Astrocyte (in vitro differentiated cells and primary cell): ENCODE measurements around the gene TMEM273. TPM values are rescaled to one million over a fixed set of nuclear protein-coding genes. Genes with fewer than 3 reads are reported as not detected.
A peak's percentile ranks its signal among the peaks of the same experiment; 100 is the strongest.

Experiments used
- DNase-seq: peaks from one replicate; pipeline ENCODE4 v3.0.0-alpha.2; 2010; ENCODE audit warnings: low read depth
- FAIRE-seq: peaks from 2 replicates; lab custom pipeline; 2011; peaks lifted over from hg19 to GRCh38; lab: Jason Lieb, UNC
- H2AFZ ChIP-seq: 2 replicates; pipeline ENCODE4 v1.6.0; 2012; ENCODE audit warnings: low read depth, low read length, inconsistent platforms
- H3K27ac ChIP-seq: 2 replicates; pipeline ENCODE4 v1.5.1; 2011; ENCODE audit warnings: low read depth, low read length, inconsistent platforms
- H3K27me3 ChIP-seq: 2 replicates; pipeline ENCODE4 v1.6.0; 2011; ENCODE audit warnings: low read length, inconsistent platforms; ENCODE audit not compliant: insufficient read depth
- H3K36me3 ChIP-seq: 2 replicates; pipeline ENCODE4 v1.5.1; 2011; ENCODE audit warnings: low read length, inconsistent platforms; ENCODE audit not compliant: insufficient read depth
- H3K4me1 ChIP-seq: 2 replicates; pipeline ENCODE4 v1.5.1; 2011; ENCODE audit warnings: low read length, inconsistent platforms; ENCODE audit not compliant: insufficient read depth
- H3K4me2 ChIP-seq: 2 replicates; pipeline ENCODE4 v1.6.0; 2012; ENCODE audit warnings: low read length, inconsistent platforms
- H3K4me3 ChIP-seq: 2 replicates; pipeline ENCODE4 v1.5.1; 2011; ENCODE audit warnings: low read depth, mild to moderate bottlenecking, low read length, inconsistent platforms; ENCODE audit not compliant: insufficient read depth
- H3K79me2 ChIP-seq: 2 replicates; pipeline ENCODE4 v1.6.0; 2012; ENCODE audit warnings: mild to moderate bottlenecking, low read length, inconsistent platforms; ENCODE audit not compliant: insufficient read depth
- H3K9ac ChIP-seq: 2 replicates; pipeline ENCODE4 v1.6.0; 2012; ENCODE audit warnings: mild to moderate bottlenecking, low read length, inconsistent platforms
- H3K9me3 ChIP-seq: 2 replicates; pipeline ENCODE4 v1.5.1; 2012; ENCODE audit warnings: low read depth, mild to moderate bottlenecking, low read length, inconsistent platforms; ENCODE audit not compliant: insufficient read depth
- H4K20me1 ChIP-seq: 2 replicates; pipeline ENCODE4 v1.6.0; 2012; ENCODE audit warnings: low read length, inconsistent platforms; ENCODE audit not compliant: insufficient read depth
- H3K27ac Mint-ChIP-seq: one replicate; pipeline ENCODE4 v1.8.0; 2021; ENCODE audit warnings: mild to moderate bottlenecking, mixed read lengths; ENCODE audit not compliant: unreplicated experiment
- H3K27me3 Mint-ChIP-seq: one replicate; pipeline ENCODE4 v1.8.0; 2021; ENCODE audit warnings: low read depth, mixed read lengths; ENCODE audit not compliant: unreplicated experiment
- H3K36me3 Mint-ChIP-seq: one replicate; pipeline ENCODE4 v1.8.0; 2021; ENCODE audit warnings: low read depth, mixed read lengths; ENCODE audit not compliant: unreplicated experiment
- H3K4me1 Mint-ChIP-seq: one replicate; pipeline ENCODE4 v1.8.0; 2021; ENCODE audit warnings: low read depth, mixed read lengths; ENCODE audit not compliant: unreplicated experiment
- H3K4me3 Mint-ChIP-seq: one replicate; pipeline ENCODE4 v1.8.0; 2021; ENCODE audit warnings: mild to moderate bottlenecking, moderate library complexity, mixed read lengths; ENCODE audit not compliant: unreplicated experiment
- H3K9me3 Mint-ChIP-seq: one replicate; pipeline ENCODE4 v1.8.0; 2021; ENCODE audit warnings: mild to moderate bottlenecking, mixed read lengths; ENCODE audit not compliant: unreplicated experiment
- EZH2 ChIP-seq: IDR thresholded peaks from 2 replicates; pipeline ENCODE4 v1.6.1; 2012; ENCODE audit warnings: mild to moderate bottlenecking, low read length, inconsistent platforms; ENCODE audit not compliant: insufficient read depth
- total RNA-seq: library from RNA; stranded (reverse); gene quantifications from 2 replicates; pipeline ENCODE4 v1.2.1, GENCODE V29; 2021
- TF ChIP-seq, protein P1 (sequence below): IDR thresholded peaks from 2 replicates; pipeline ENCODE4 v1.5.1; 2011; ENCODE audit warnings: low read depth, mild to moderate bottlenecking, inconsistent platforms, low read length, moderate library complexity; ENCODE audit not compliant: insufficient read depth

Gene TMEM273
- total RNA-seq, 1 donor from 2014 or later: not detected

- no peaks in the 10 kb centered on the region for H3K79me2 ChIP-seq
- peaks cover 26% of the 10 kb centered on the region for H3K4me1 Mint-ChIP-seq
- peak overlapping the region; percentile 27 for H3K4me3 ChIP-seq
- peak overlapping the region; percentile 78 for H3K4me2 ChIP-seq
- no peaks in the 10 kb centered on the region for H3K36me3 ChIP-seq
- peak overlapping the region; percentile 84 for H3K9ac ChIP-seq
- H4K20me1 ChIP-seq: no peaks in the 10 kb centered on the region
- peak overlapping the region; percentile 79 for H3K27ac Mint-ChIP-seq
- peak overlapping the region; percentile 98 for H3K27ac ChIP-seq
- DNase-seq (peak; percentile 84), FAIRE-seq (peak; percentile 49)
- no peak overlapping the region for H3K4me3 Mint-ChIP-seq
- H3K36me3 Mint-ChIP-seq: no peaks in the 10 kb centered on the region
- H3K9me3 Mint-ChIP-seq: no peaks in the 10 kb centered on the region
- no peaks in the 10 kb centered on the region for H3K27me3 ChIP-seq
- no peak overlapping the region for H2AFZ ChIP-seq
- H3K4me1 ChIP-seq: peaks cover 40% of the 10 kb centered on the region
- H3K27me3 Mint-ChIP-seq: peaks cover 6% of the 10 kb centered on the region
- no peak for TF ChIP-seq EZH2
- H3K9me3 ChIP-seq: no peaks in the 10 kb centered on the region
Measured at GRCh38 chr10:49139028-49139845, 49.0 kb downstream of the TMEM273 start.

DNA sequence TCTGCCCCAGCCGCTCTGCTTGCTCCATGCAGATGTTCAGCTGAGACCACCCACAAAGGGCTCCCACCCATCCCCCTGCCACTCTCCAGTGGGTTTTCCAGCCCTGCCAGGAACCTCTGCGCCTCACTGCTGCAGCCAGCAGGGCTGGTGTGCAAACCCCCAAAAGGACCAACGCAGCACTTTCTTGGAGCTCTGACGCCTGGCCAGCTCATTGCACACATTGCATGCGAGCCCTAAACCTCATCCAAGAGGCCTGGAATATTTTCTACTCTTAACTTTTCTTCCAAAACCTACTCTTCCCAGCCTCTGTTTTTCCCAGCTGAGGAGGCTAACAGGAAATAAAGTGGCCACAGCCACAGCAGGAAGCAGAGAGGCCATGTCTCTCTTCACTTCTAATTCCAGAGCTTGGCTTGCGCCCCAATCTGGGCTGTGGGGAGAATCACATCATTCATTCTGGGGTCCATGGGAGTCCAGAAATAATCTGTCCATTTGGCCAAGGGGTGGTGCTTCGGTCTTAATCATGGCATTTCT lies 49.8 kb downstream of the TMEM273 start:
- FAIRE-seq (no peak), DNase-seq (peak; percentile 60)
- Histone ChIP-seq H2AFZ (no peak overlapping the region), H3K36me3 (no peaks in the 10 kb centered on the region), H3K4me2 (peak overlapping the region; percentile 78), H3K27ac (peak overlapping the region; percentile 98), H3K4me3 (no peak overlapping the region), H3K4me1 (peaks cover 40% of the 10 kb centered on the region), H3K27me3 (no peaks in the 10 kb centered on the region), H3K79me2 (no peaks in the 10 kb centered on the region), H4K20me1 (no peaks in the 10 kb centered on the region), H3K9me3 (no peaks in the 10 kb centered on the region), H3K9ac (peak overlapping the region; percentile 84)
- TF ChIP-seq, protein P1, sequence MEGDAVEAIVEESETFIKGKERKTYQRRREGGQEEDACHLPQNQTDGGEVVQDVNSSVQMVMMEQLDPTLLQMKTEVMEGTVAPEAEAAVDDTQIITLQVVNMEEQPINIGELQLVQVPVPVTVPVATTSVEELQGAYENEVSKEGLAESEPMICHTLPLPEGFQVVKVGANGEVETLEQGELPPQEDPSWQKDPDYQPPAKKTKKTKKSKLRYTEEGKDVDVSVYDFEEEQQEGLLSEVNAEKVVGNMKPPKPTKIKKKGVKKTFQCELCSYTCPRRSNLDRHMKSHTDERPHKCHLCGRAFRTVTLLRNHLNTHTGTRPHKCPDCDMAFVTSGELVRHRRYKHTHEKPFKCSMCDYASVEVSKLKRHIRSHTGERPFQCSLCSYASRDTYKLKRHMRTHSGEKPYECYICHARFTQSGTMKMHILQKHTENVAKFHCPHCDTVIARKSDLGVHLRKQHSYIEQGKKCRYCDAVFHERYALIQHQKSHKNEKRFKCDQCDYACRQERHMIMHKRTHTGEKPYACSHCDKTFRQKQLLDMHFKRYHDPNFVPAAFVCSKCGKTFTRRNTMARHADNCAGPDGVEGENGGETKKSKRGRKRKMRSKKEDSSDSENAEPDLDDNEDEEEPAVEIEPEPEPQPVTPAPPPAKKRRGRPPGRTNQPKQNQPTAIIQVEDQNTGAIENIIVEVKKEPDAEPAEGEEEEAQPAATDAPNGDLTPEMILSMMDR: no peak
- no peak for TF ChIP-seq EZH2
- Mint-ChIP-seq H3K27ac (peak overlapping the region; percentile 29), H3K36me3 (no peaks in the 10 kb centered on the region), H3K9me3 (no peaks in the 10 kb centered on the region), H3K27me3 (peaks cover 6% of the 10 kb centered on the region), H3K4me1 (peaks cover 26% of the 10 kb centered on the region), H3K4me3 (no peak overlapping the region)

GRCh38 chr10:49136525-49136924 lies 51.7 kb downstream of the TMEM273 start:
- H3K4me3 ChIP-seq: no peak overlapping the region
- no peak for TF ChIP-seq EZH2
- TF ChIP-seq, protein P1: no peak
- no peak overlapping the region for H2AFZ ChIP-seq
- no peaks in the 10 kb centered on the region for H3K9me3 ChIP-seq
- H4K20me1 ChIP-seq: no peaks in the 10 kb centered on the region
- no peak overlapping the region for H3K4me2 ChIP-seq
- peaks cover 40% of the 10 kb centered on the region for H3K4me1 ChIP-seq
- Mint-ChIP-seq H3K4me1 (peaks cover 26% of the 10 kb centered on the region), H3K27ac (no peak overlapping the region), H3K4me3 (no peak overlapping the region), H3K36me3 (no peaks in the 10 kb centered on the region), H3K9me3 (no peaks in the 10 kb centered on the region), H3K27me3 (peaks cover 7% of the 10 kb centered on the region)
- H3K79me2 ChIP-seq: no peaks in the 10 kb centered on the region
- DNase-seq: no peak
- H3K27ac ChIP-seq: no peak overlapping the region
- no peaks in the 10 kb centered on the region for H3K27me3 ChIP-seq
- H3K36me3 ChIP-seq: no peaks in the 10 kb centered on the region
- FAIRE-seq: no peak
- H3K9ac ChIP-seq: no peak overlapping the region
